ENCODE measurements around the gene CIAPIN1.

Gene CIAPIN1

GRCh38 chr16:57389087-57389468 is 58.1 kb downstream of the CIAPIN1 start:
- no peak overlapping the region for H3K4me3 ChIP-seq (ENCODE audit: low read length)
- DNase-seq (ENCODE audit: low read depth, low spot score) = no peak

GRCh38 chr16:57388359-57389086 is 58.7 kb downstream of the CIAPIN1 start:
- H3K4me3 ChIP-seq (ENCODE audit: low read length) = no peak overlapping the region
- DNase-seq (ENCODE audit: low read depth, low spot score) = no peak

GRCh38 chr16:57387598-57388354 is 59.4 kb downstream of the CIAPIN1 start:
- DNase-seq (ENCODE audit: low read depth, low spot score) = no peak
- H3K4me3 ChIP-seq (ENCODE audit: low read length) = no peak overlapping the region

- no peak for DNase-seq (ENCODE audit: low read depth, low spot score)
- H3K4me3 ChIP-seq (ENCODE audit: low read length) = no peak overlapping the region
Observed at GRCh38 chr16:57386381-57386951, 60.7 kb downstream of the CIAPIN1 start.

GRCh38 chr16:57385083-57385482 is 62.1 kb downstream of the CIAPIN1 start:
- no peak overlapping the region for H3K4me3 ChIP-seq (ENCODE audit: low read length)

GRCh38 chr16:57384248-57385070 is 62.7 kb downstream of the CIAPIN1 start:
- no peak for DNase-seq (ENCODE audit: low read depth, low spot score)
- H3K4me3 ChIP-seq (ENCODE audit: low read length) = no peak overlapping the region

More at GRCh38 chr16:57385083-57385482, 62.1 kb downstream of the CIAPIN1 start:
- DNase-seq (ENCODE audit: low read depth, low spot score) = no peak

- no peak overlapping the region for H3K4me3 ChIP-seq (ENCODE audit: low read length)
- no peak for DNase-seq (ENCODE audit: low read depth, low spot score)
Observed at GRCh38 chr16:57383276-57384247, 63.6 kb downstream of the CIAPIN1 start.

GRCh38 chr16:57382535-57383275 is 64.5 kb downstream of the CIAPIN1 start:
- H3K4me3 ChIP-seq (ENCODE audit: low read length) = no peak overlapping the region
- no peak for DNase-seq (ENCODE audit: low read depth, low spot score)

- no peak for DNase-seq (ENCODE audit: low read depth, low spot score)
- H3K4me3 ChIP-seq (ENCODE audit: low read length) = no peak overlapping the region
Observed at GRCh38 chr16:57381791-57382534, 65.2 kb downstream of the CIAPIN1 start.

GRCh38 chr16:57380671-57381462 is 66.3 kb downstream of the CIAPIN1 start:
- H3K4me3 ChIP-seq (ENCODE audit: low read length) = no peak overlapping the region
- DNase-seq (ENCODE audit: low read depth, low spot score) = peak; percentile 17

GRCh38 chr16:57379579-57379978 is 67.6 kb downstream of the CIAPIN1 start:
- H3K4me3 ChIP-seq (ENCODE audit: low read length) = no peak overlapping the region

More at GRCh38 chr16:57379579-57379978, 67.6 kb downstream of the CIAPIN1 start:
- DNase-seq (ENCODE audit: low read depth, low spot score) = no peak

Measured in Jurkat, Clone E6-1 (cell line).